Testis (tissue), 3 donors: ENCODE results near the gene TFF3. TPM values are rescaled to one million over a fixed set of nuclear protein-coding genes. Genes with fewer than 3 reads are reported as not detected.

Source experiments
- DNase-seq: peaks from one replicate; pipeline ENCODE4 v3.0.0-alpha.2; 2019
- H3K27ac ChIP-seq, 2 donors: fragments of 200-600 bp; sonication (generic); one replicate each; pipeline ENCODE4 v1.5.1; 2019
- H3K27me3 ChIP-seq: fragments of 200-600 bp; sonication (generic); one replicate; pipeline ENCODE4 v1.5.1; 2019
- H3K36me3 ChIP-seq: fragments of 200-600 bp; sonication (generic); one replicate; pipeline ENCODE4 v1.5.1; 2017; ENCODE audit warnings: low read depth; ENCODE audit errors: missing control alignments
- H3K4me1 ChIP-seq: fragments of 200-600 bp; sonication (generic); one replicate; pipeline ENCODE4 v1.5.1; 2019
- H3K4me3 ChIP-seq, 2 donors: fragments of 200-600 bp; sonication (generic); one replicate each; pipeline ENCODE4 v1.5.1; 2017 to 2019
- H3K9me3 ChIP-seq: fragments of 200-600 bp; sonication (generic); one replicate; pipeline ENCODE4 v1.5.1; 2017
- POLR2A ChIP-seq: fragments of 450-650 bp; IDR thresholded peaks from one replicate; pipeline ENCODE4 v1.6.1; 2017; ENCODE audit warnings: antibody characterized with exemption, mild to moderate bottlenecking, moderate library complexity
- WGBS, 2 donors: methylation state at CpG; one replicate each; pipeline ENCODE4 v1.1.5; 2018; 5-methylcytosine and 5-hydroxymethylcytosine counted together
- intact Hi-C: fragments of 100-400 bp; cut with DNase I; formaldehyde crosslinking; loops from one replicate; pipeline ENCODE4 v1.15.1; 2023; ENCODE audit warnings: low total_unique reads
- polyA plus RNA-seq: library from polyadenylated mRNA; stranded (reverse); fragments of 350-450 nt; fragmentation: Illumina TruSeq; extraction: RNeasy Lipid Tissue Mini Kit (QIAGEN cat#74804); gene quantifications from one replicate; pipeline ENCODE4 v1.2.3, GENCODE V29; 2014; ENCODE audit warnings: low read depth, low replicate concordance; ENCODE audit not compliant: insufficient read depth
- total RNA-seq, 2 donors: library from RNA; depleted of rRNA; stranded (reverse); fragments of >200 nt; gene quantifications; one replicate each; pipeline ENCODE4 v1.2.3, GENCODE V29; 2016
- TF ChIP-seq, protein P1 (sequence below), 3 experiments: fragments of 450-650 bp in 2 of 3; fragments of 200-600 bp in 1 of 3; sonication (generic) in 1 of 3; IDR thresholded peaks; one replicate each; pipeline ENCODE4 v1.5.1; 2016 to 2019; ENCODE audit warnings: antibody characterized with exemption in 3 of 3, mild to moderate bottlenecking in 2 of 3, moderate library complexity in 1 of 3

TFF3 gene
- total and polyA plus RNA-seq, 3 donors from 2014 or later: 3.9 to 12.9 (median 11.5) TPM

DNA sequence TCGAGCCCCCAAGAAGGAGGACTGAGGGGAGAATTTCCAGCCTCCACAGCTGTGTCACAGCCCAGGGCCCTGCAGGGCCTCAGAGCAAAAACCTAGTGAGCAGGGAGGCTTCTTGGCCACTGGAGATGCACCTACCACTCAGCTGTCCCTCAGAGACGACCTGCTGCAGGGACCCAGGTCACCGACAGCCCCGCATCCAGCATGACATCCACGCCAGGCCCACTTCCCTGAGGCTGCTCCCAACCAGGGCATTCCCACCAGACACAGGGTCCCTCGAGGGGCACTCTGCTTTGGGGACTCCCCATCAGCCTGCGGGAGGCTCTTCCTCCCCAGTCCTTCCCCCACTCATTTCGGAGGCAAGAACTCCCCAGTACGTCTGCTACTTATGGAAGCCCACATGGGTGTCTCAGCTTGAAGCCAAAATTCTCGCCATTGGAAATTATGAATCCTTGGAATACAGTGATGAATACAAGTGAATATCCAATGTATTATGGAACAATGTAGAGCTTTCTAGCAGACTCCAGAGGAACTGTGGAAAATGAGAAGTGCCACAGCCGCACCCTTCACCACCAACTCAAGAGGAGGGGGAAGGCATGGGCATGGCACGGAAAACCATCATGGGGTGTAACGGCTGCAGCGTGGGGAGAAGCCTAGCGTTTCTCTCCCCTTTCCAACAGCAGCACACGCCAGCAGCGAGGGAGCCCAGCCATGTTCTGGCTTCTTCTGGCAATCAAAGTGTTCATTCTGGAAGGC, 6.9 kb downstream of the TFF3 start:
- intact Hi-C loops: no loop called here
- WGBS, 2 donors: 73 to 89% methylated on average over 12 to 17 of the region's 17 CpGs
- Histone ChIP-seq H3K27me3 (no peaks in the 10 kb centered on the region), H3K4me3 (no peak overlapping the region), H3K27ac (no peak overlapping the region), H3K9me3 (no peaks in the 10 kb centered on the region), H3K36me3 (no peaks in the 10 kb centered on the region), H3K4me1 (peaks cover 28% of the 10 kb centered on the region)
- TF ChIP-seq, protein P1, sequence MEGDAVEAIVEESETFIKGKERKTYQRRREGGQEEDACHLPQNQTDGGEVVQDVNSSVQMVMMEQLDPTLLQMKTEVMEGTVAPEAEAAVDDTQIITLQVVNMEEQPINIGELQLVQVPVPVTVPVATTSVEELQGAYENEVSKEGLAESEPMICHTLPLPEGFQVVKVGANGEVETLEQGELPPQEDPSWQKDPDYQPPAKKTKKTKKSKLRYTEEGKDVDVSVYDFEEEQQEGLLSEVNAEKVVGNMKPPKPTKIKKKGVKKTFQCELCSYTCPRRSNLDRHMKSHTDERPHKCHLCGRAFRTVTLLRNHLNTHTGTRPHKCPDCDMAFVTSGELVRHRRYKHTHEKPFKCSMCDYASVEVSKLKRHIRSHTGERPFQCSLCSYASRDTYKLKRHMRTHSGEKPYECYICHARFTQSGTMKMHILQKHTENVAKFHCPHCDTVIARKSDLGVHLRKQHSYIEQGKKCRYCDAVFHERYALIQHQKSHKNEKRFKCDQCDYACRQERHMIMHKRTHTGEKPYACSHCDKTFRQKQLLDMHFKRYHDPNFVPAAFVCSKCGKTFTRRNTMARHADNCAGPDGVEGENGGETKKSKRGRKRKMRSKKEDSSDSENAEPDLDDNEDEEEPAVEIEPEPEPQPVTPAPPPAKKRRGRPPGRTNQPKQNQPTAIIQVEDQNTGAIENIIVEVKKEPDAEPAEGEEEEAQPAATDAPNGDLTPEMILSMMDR (IDR thresholded peaks at IDR 0.05): no peak
- no peak for TF ChIP-seq POLR2A
- DNase-seq: no peak

DNA sequence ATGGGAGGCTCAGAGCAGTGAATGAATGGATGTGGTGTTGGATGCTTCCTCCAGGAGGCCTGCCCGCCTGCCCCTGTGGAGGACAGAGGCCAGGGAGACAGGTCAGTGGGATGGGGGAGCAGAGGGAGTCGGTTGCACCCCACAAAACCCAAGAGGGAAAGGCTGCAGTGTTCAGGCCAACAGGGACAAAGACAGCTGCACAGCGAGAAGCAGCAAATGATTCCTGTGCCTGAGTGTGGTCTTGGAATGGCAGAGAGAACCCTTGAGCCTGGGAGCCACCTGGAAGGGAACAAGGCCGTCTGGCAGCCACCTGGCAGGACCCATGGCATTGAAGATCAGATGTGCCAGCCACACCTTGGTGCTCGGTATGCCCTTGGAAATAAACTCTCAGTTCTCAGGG, 8.1 kb downstream of the TFF3 start:
- Histone ChIP-seq H3K9me3 (no peaks in the 10 kb centered on the region), H3K27ac (no peak overlapping the region), H3K36me3 (no peaks in the 10 kb centered on the region), H3K4me1 (peaks cover 16% of the 10 kb centered on the region), H3K27me3 (no peaks in the 10 kb centered on the region), H3K4me3 (no peak overlapping the region)
- WGBS, 2 donors: 63 to 77% methylated on average over 4 to 5 of the region's 5 CpGs
- DNase-seq: no peak
- TF ChIP-seq, protein P1 (IDR thresholded peaks at IDR 0.05): no peak
- no peak for TF ChIP-seq POLR2A
- intact Hi-C loops: no loop called here

DNA sequence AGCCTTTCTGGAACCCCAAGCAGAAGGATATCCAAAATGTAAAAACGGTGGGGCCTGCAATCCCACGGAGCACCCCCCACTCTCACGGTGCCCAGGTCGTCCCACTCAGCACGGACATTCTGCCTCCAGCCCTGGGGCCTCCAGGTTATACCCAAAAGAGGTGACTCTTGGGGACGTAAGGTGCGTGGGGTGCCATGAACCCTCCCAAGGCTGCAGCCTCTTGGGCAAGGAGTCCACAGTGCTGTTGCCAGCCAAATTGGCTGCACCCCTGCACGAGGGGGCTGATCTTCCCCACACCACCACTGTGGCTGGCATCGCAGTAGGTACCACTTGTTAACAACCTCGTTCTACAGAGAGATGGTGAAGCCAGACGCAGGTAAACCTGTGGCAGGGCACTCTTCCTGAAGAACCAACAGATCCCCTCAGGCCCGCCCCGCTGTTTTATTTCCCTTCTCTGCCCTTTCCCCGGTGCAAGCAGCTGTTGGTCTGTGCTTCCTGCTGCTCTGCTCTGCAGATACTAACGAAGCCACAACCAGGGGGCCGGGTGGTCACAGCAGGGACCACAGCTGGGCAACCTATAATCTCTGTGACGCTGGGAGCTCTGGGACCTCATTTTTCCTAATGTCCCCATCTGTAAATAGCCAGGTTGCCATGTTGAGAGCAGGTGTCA, 8.7 kb downstream of the TFF3 start:
- no peaks in the 10 kb centered on the region for H3K27me3 ChIP-seq
- no peak overlapping the region for H3K4me3 ChIP-seq
- no peaks in the 10 kb centered on the region for H3K9me3 ChIP-seq
- WGBS, 2 donors: 80 to 87% methylated on average over 16 to 17 of the region's 17 CpGs
- H3K4me1 ChIP-seq: peaks cover 11% of the 10 kb centered on the region
- TF ChIP-seq, protein P1 (IDR thresholded peaks at IDR 0.05): no peak
- TF ChIP-seq POLR2A: no peak
- no peak overlapping the region for H3K27ac ChIP-seq
- no peaks in the 10 kb centered on the region for H3K36me3 ChIP-seq
- intact Hi-C loops: no loop called here
- DNase-seq: no peak

DNA sequence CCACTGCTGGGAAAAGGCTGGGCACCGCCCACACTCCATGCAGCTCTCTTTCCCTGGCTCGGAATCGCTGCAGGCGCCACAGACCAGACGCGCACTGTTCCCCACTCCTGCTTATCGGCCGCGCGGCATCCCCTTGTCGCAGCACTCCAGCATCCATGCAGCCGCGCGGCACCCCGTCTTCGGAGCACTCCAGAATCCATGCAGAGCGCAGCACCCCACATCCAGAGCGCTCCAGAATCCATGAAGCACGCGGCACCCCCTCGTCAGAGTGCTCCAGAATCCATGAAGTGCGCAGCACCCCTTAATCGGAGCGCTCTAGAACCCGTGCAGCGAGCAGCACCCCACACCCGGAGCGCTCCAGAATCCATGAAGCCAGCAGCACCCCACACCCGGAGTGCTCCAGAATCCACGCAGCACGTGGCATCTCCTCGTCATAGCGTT, 9.5 kb downstream of the TFF3 start:
- Histone ChIP-seq H3K36me3 (no peaks in the 10 kb centered on the region), H3K4me1 (peaks cover 11% of the 10 kb centered on the region), H3K27me3 (no peaks in the 10 kb centered on the region), H3K27ac (no peak overlapping the region), H3K4me3 (no peak overlapping the region), H3K9me3 (no peaks in the 10 kb centered on the region)
- TF ChIP-seq, protein P1 (IDR thresholded peaks at IDR 0.05): no peak
- TF ChIP-seq POLR2A: no peak
- intact Hi-C loops: no loop called here
- 52 to 82% methylated on average over 24 to 33 of the region's 33 CpGs for WGBS, 2 donors
- DNase-seq: no peak
